GM19025 (cell line): ENCODE data around the gene METRNL.

ENCODE experiments used
- ATAC-seq: cut with Tn5 transposase; IDR thresholded peaks from one replicate; pipeline ENCODE4 v1.9.1; 2021; ENCODE audit warnings: mild to moderate bottlenecking, low read depth, moderate library complexity; ENCODE audit not compliant: unreplicated experiment

Gene METRNL

DNA sequence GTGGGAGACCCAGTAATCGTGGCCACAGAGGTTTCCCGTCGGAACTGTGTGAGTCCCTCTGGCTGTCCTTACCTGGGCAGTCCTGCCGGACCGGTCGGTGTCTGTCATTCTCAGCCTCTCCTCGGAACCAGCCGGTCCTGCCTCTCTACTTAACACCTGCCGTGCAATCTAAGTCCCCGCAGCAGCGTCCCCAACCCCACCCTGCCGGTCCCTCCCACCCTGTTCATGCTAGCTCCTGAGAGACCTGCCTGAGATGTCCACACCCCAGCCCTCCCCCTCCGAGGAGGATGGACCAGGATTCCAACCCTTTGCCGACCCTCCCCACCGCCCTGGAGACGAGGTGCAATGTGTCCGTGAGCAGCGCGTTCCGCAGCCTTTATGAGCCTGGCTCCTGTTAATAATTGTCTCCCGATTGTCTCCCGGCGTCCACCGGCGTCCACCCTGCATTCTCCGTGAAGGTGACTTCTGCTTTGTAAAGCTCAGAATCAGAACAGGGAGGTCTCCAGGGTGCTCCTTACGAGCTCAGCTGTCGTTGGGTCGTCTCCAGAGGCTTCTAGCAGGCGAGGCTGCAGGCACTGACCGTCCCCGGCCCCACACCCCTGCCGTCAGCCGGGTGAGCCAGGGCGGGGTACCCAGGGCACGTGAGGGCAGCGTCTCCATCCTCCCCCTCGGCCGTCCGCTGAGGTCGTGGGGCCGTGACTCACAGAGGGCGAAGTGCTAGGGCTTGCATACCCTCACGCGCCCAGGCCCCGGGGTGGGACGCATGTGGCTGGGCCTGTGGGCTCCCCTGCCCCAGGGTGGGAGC lies 10.1 kb downstream of the METRNL start:
- ATAC-seq: no peak

DNA sequence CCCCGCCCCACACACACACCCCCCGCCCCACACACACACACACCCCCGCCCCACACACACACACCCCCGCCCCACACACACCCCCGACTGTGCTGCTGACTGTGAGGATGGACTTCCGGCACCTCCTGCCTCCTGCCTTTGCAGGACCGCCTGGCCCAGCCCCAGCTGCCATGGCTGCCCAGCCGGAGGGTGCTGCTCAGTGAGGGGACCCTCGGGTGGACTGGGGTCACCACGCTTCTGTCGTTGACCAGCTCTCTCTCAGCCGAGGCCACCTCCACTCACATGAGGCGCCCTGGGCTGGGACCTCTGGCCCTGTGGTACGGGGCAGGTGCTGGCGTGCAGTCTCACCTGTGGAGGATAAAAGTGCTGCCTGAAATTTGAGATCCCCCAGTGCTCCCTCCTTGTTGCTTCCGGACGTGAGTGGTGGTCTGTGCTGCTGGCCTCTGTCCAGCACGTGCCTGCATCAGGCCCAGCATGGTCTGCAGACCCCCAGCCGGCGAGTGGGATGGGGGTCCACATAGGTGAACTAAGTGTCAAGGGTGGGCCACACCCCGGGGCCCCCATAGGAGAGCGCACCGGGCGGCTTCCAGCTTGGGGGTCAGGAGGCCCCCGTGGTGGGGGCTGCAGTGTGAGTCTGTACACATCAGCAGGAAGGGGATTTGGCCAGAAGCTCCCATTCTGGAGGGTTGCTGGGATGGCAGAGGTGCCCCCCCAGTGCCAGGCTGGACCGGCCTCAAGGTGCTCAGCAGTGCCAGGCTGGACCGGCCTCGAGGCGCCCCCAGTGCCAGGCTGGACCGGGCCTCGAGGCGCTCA lies 11.2 kb downstream of the METRNL start:
- no peak for ATAC-seq

DNA sequence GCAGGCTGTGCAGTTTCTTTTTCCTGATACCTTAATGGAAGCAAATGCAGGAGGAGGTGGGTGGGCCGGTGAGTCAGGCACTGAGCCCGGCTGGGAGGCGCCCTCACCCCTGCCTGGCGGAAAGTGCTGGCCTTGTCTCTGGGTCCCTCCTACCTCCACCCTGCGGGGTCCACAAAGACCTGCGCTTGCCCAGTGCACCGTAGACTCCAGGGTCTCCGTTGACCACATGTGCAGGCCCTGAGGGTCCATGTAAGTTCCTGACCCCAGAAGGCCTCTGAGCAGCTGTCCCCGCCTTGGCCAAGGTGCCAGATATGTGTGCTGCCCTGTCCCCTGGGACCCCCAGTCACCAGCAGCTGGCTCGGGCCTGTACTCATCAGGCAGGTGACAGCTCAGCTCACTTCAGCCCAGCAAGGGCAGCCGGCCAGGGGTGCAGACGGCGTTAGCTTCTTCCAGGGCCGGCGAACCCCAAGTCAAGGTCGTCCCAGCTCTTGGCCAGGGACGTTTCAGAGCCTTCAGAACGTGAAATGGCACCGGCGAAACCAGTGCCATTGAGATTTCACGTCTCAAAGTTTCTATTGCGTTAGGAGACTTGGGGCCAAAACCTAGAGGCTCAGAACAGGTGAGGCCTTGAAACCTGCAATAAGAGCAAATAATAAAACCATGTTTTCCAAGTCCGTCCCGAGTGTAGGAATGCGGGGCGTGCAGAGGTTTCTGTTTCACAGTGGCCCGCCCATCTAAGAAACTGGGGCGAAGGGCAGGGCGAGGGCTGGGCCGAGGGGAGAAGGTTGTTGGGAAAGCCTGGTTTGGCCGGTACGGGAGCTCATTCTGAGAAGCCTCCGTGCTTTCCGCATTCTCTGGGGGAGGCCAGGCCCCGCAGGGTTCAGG lies 12.1 kb downstream of the METRNL start:
- no peak for ATAC-seq

DNA sequence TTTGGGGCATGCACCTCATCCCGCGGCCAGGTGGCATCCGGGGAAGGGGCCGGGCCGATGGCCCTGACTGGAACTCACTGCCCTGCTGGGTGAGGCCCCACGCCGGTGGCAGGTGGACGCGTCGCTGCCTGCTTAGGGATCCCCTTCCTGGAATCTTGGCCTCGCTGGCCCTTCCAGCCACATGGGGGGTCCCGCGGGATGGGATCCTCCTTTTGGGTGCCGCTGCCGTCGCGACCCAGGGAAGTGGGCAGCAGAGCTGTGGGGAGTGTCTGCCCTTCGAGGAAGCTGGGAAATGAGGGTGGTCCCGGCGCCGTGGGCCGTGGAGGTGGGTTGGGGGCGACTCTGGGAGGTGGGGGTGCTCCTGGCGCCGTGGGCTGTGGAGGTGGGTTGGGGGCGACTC lies 12.8 kb downstream of the METRNL start:
- ATAC-seq: no peak

DNA sequence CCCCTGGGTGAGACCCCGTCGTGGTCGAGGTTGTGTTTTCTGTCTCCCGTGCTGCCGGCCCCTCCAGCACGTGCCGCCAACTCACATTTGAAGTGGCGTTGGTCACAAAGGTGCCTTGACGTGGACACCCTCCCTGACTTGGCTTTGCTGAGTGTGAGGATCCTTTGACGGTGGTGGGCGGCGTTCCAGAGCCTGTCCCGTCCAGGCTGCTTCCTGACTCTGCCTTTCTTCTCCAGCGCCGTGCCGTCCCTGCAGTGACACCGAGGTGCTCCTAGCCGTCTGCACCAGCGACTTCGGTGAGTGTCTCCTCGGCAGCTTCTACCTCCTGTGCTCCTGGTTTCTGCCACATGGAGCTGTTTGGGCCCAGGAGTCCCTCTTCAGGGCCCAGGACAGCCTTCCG lies 13.5 kb downstream of the METRNL start:
- ATAC-seq: no peak

DNA sequence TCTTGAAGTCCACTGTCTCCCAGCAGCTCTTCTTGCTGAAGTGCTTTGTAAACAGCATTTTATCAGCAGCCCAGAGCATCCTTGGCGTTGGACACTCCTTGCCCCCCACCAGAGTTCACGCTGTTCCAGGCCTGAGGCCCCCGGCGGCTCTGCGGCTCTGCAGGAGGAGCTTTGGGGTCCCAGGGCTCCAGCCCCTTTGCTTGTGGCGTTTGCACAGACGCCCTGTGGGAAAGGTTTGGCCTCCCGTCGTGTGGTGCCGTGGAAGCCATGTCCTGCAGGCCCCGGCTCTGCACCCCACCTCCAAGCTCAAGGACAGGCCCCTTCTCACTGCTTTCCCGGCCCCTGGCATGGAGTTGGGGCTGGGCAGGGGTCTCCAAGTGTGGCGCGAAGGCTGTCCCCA lies 14.1 kb downstream of the METRNL start:
- no peak for ATAC-seq

DNA sequence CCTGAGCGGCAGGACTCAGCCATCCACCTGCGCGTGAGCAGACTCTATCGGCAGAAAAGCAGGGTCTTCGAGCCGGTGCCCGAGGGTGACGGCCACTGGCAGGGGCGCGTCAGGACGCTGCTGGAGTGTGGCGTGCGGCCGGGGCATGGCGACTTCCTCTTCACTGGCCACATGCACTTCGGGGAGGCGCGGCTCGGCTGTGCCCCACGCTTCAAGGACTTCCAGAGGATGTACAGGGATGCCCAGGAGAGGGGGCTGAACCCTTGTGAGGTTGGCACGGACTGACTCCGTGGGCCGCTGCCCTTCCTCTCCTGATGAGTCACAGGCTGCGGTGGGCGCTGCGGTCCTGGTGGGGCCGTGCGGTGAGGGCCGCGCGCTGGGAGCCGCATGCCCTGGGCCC lies 14.9 kb downstream of the METRNL start:
- no peak for ATAC-seq

DNA sequence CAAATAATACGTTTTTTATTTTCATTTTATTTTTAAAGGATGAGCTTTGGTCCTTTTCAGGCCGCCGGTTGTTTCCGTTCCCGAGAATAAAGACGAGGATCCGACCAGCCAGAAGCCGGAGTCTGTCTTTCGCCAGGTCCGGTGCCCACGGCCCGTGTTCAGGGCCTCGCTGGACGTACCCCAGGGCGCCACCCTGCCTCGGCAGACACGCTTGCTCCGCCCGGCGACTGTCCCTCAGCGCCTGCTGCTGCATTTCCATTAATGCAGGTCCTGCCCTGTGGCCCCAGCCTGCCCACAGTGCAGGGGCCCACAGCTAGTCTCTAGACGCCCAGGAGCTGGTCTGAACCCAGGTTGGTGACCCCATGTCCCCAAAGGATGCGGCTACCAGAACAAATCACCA lies 15.6 kb downstream of the METRNL start:
- no peak for ATAC-seq

DNA sequence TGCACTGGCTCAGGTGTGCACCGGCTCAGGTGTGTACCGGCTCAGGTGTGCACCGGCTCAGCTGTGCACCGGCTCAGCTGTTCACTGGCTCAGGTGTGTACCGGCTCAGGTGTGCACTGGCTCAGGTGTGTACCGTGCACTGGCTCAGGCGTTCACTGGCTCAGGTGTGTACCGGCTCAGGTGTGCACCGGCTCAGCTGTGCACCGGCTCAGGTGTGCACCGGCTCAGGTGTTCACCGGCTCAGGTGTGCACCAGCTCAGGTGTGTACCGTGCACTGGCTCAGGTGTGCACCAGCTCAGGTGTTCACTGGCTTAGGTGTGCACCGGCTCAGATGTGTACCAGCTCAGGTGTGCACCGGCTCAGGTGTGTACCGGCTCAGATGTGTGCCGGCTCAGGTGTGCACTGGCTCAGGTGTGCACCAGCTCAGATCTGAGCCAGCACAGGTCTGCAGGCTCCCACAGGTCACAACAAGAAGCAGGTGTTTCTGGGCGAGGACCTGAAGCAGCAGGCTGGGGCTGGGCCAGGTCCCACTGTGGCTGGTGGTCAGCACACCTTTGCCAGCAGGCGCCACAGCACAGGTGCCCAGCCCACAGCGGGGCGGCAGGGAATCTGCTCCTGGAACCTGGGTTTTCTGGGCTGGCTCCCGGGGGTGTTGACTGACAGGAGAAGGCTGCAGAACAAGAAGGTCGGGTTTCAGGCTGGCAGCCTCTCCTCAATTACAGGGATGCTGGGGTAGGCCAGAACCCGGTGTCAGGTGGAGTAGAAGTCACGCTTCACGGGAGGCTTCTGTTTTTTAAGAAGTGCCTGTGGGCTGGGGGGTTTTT lies 17.2 kb downstream of the METRNL start:
- no peak for ATAC-seq

DNA sequence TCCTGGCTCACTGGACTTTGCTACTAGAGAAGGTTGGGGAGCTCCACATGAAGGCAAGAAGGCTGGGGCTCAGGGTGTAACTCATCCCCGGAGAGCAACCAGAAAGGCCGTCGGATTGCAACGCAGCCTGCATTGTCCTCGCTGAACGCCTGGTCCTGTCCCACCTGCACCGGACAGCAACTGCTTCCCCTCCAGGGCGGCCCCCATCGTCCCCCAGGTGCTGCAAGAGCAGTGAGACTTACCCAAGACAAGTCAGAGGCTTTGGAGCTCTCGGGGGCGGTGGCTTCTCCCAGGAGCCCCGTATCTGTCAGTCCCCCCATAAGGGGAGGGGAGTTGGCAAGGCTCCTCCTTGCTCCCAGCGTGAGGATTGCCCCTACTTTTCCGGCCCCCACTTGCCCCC lies 18.4 kb downstream of the METRNL start:
- no peak for ATAC-seq

DNA sequence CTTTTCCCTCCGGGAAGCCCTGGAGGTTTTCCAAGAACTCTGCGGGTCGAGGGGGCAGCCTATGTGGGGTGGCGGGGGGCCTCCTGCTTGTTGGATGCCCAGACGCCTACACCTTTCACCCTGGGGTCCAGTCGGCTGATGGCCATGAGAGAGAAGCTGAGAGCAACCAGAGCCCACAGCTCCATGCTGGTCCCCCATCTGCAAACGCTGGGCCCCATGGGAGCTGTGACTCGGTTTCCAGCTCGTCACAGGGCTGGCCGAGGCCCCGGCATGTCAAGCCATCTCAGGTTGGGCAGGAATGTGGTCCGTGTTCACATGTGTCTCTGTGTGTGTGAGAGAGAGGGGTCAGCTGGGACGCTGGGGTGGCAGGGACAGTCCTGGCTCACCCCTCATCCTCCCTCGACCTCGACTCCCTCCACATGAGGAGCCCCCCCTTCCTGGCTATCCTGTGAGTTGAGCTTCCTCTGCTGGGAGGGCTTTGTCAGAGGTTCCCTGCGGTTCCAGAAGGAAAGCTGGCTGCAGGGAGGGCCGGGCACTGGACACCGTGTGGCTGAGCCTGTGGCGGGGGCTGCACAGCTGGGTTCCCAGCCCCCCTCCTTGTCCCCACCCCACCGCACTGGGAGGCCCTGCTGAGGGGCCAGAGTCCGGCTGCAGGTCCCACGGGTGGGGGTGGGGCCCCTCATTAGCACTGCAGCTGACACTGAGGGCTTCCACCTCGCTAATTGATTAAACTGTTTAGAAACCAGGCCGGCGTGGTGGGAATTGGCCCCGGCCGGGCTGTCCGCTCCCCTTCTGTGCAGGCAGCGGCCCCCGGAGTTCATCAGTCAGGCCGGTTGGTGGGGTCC lies 19.1 kb downstream of the METRNL start:
- no peak for ATAC-seq

DNA sequence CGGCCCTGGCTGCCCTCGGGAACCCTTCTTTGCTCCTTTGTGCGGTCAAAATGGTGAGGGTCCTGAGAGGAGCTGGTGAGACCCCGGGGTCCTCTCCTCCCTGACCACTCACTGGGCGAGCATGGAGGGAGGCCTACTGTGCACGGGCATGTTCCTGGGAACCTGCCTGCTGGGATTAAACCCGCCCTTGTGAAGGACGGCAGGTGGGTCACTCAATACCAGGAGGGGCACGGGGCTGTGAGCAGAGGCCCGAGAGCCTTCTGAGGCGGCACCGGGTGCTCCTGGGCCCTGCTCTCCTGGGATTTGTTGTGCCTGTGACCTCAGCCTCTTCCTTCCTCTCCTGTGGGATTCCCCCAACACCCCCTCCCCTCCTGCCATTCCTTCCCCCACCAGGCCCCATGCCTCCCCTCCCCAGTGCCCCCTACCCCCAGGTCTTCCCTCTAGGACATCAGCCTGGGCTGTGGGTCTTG lies 19.7 kb downstream of the METRNL start:
- no peak for ATAC-seq

DNA sequence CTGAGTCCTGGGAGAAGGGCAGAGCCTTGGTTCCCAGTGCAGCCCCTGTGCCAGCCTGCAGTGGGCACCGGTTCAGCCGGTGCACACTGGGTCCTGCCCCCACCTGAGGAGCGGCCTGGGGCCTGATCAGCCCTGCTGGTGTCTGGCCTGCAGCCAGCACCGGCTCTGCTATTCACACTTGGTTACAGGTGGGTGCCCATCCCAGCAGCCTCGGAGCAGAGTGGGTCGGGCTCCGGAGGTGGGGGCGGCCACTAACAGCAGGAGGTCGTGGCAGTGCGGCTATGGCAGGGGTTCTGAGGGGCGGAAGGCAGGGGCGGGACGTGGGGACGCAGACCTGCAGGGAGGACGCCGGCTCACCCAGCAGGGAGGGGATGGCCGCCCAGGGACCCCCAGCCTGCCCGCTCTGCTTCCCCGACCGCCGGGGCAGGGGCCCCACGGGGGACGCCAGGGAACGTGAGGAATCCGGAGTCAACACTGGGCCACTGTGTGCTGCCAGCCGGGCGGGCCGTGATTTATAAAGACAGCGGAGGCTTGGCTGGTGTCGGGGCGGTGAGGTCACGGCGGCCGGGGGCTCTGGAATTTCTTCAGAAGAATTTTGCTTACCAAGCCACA lies 20.3 kb downstream of the METRNL start:
- no peak for ATAC-seq

DNA sequence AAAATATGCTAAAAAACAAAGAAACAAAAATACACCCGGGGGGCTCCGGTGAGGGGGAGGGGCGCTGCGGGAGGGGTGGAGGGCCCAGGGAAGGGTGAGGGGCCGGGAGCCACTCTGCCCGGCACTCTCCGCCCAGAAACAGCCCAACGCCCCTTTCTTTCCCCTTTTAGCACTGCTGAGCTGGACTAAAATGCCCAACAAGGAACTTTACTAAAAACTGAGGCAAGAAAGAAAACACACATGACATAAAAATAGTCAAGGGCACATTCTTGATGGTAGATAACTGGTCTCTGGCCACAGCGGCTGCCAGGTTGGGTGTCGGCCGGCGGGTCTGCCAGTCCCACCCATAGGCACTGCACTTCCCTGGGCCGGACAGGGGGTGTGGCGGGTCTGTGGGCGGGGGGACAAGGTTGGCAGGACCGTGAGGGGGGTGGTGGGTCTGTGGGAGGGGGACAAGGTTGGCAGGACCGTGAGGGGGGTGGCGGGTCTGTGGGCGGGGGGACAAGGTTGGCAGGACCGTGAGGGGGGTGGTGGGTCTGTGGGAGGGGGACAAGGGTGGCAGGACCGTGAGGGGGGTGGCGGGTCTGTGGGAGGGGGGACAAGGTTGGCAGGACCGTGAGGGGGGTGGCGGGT lies 20.9 kb downstream of the METRNL start:
- no peak for ATAC-seq

DNA sequence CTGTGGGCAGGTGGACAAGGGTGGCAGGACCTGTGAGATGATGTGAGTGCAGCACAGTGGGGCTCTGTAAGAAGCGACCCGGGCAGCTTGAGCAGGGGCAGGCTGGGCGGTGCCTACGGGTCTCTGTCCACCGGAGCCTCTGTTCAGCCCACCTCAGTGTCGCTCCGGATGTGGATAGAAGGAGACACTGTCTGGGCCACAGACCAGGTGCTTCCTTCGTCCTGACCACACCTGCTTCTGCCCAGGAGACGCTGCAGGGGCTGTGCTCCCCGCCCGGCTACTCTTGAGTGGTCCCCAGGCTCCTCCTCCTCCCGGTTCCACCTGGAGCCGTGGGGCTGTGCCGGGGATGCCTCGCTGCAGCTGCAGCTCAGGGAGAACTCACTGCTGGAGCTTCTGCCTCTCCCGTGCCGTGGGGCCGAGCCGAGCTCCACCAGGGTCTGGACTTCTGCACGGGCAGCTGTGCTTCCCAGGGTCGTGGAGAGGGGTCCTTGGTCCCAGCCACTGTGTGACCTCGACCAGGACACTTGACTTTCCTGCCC lies 21.5 kb downstream of the METRNL start:
- ATAC-seq: no peak

DNA sequence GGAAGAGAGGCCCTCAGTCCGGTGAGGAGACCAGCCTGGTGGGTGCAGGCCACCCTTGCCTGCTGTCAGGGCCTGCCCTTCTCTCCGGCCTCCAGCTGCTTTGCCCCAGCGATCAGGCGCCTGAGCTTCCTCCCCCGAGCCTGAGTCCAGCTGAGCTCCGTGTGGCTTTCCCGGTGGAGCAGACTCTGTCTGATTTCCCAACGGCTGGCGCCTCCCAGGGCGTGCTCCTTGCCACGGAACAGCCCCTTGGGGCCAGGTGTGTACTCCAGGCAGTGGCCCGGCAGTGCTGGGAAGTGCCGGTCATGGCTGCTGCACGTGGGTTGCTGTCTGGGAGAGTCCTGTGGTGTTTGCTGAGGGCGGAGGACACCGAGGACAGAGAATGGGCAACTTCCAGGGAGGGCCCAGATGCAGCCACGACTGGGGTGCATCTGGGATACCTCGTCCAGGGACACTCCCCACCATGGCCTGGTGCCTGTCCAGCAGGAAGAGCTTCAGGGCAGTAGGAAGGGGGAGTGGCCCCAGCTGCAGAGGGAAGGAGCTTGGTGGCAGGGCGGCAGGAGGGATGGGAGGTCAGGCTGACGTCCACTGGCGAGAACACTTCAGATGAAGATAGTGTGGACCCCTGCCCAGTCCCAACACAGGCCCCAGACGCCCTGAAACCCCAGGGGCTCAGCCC lies 22.5 kb downstream of the METRNL start:
- no peak for ATAC-seq

DNA sequence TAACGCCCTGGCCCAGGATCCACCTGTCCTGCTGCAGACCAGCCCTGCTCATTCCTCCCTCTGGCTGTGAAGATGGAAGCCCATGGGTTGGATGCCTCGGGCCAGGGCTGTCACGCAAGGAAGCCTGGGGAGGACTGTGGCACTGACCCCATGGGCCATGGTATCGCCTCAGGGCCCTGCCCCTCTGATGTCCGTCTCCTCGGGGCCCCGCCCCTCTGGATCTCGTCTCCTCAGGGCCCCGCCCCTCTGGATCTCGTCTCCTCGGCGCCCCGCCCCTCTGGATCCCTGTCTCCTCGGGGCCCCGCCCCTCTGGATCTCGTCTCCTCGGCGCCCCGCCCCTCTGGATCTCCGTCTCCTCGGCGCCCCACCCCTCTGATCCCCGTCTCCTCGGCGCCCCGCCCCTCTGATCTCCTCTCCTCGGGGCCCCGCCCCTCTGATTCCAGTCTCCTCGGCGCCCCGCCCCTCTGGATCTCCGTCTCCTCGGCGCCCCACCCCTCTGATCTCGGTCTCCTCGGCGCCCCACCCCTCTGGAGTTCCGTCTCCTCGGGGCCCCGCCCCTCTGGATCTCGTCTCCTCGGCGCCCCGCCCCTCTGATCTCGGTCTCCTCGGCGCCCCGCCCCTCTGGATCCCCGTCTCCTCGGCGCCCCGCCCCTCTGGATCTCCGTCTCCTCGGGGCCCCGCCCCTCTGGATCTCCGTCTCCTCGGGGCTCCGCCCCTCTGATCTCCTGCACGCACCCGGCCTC lies 24.0 kb downstream of the METRNL start:
- ATAC-seq: no peak
